DOHH2 (cell line): ENCODE results near the gene UGT2B17.

Experiments
- CTCF ChIP-seq: fragments of 200-600 bp; sonication (generic); IDR thresholded peaks from one replicate; pipeline ENCODE4 v1.5.1; 2014; ENCODE audit warnings: antibody characterized with exemption, mild to moderate bottlenecking, low read depth, low read length; ENCODE audit not compliant: poor library complexity, severe bottlenecking
- EZH2phosphoT487 ChIP-seq: fragments of 200-600 bp; sonication (generic); IDR thresholded peaks from 2 replicates; pipeline ENCODE4 v1.6.1; 2017; ENCODE audit warnings: borderline replicate concordance, mild to moderate bottlenecking, antibody characterized with exemption, low read length, moderate library complexity, mixed read lengths

- TF ChIP-seq CTCF (no peak), EZH2phosphoT487 (no peak)
These were observed 17.0 kb upstream of the UGT2B17 start for GRCh38 chr4:68593112-68593511.
